Raji (cell line): Measurements from ENCODE around the gene MAS1.

Source experiments
- POLR2A ChIP-seq: IDR thresholded peaks from 2 replicates; pipeline ENCODE4 v1.6.1; 2011; ENCODE audit warnings: low read depth, low read length, control low read depth; ENCODE audit not compliant: insufficient read depth

The MAS1 gene

GRCh38 chr6:159876242-159876641, 14.5 kb upstream of the MAS1 start:
- TF ChIP-seq POLR2A = no peak

- no peak for TF ChIP-seq POLR2A
Observed at GRCh38 chr6:159877256-159877808, 13.5 kb upstream of the MAS1 start.

- no peak for TF ChIP-seq POLR2A
Observed at GRCh38 chr6:159878341-159878740, 12.4 kb upstream of the MAS1 start.

GRCh38 chr6:159879856-159880255, 10.9 kb upstream of the MAS1 start:
- TF ChIP-seq POLR2A = no peak

GRCh38 chr6:159880412-159880975, 10.3 kb upstream of the MAS1 start:
- TF ChIP-seq POLR2A = no peak

- TF ChIP-seq POLR2A = no peak
Observed at GRCh38 chr6:159884720-159885119, 6.1 kb upstream of the MAS1 start.

GRCh38 chr6:159886270-159886669, 4.5 kb upstream of the MAS1 start:
- TF ChIP-seq POLR2A = no peak

GRCh38 chr6:159887146-159887545, 3.6 kb upstream of the MAS1 start:
- no peak for TF ChIP-seq POLR2A

GRCh38 chr6:159887761-159888160, 3.0 kb upstream of the MAS1 start:
- TF ChIP-seq POLR2A = no peak

- no peak for TF ChIP-seq POLR2A
Observed at GRCh38 chr6:159890201-159890600, 587 bp upstream of the MAS1 start.

GRCh38 chr6:159892053-159892452, 1.3 kb downstream of the MAS1 start:
- TF ChIP-seq POLR2A = no peak

GRCh38 chr6:159893064-159893463, 2.3 kb downstream of the MAS1 start:
- no peak for TF ChIP-seq POLR2A

- TF ChIP-seq POLR2A = no peak
Observed at GRCh38 chr6:159894991-159895390, 4.2 kb downstream of the MAS1 start.

GRCh38 chr6:159897603-159898002, 6.8 kb downstream of the MAS1 start:
- no peak for TF ChIP-seq POLR2A

- no peak for TF ChIP-seq POLR2A
Observed at GRCh38 chr6:159898519-159898918, 7.7 kb downstream of the MAS1 start.

- no peak for TF ChIP-seq POLR2A
Observed at GRCh38 chr6:159899994-159900745, 9.4 kb downstream of the MAS1 start.

GRCh38 chr6:159902620-159903019, 11.8 kb downstream of the MAS1 start:
- no peak for TF ChIP-seq POLR2A

- no peak for TF ChIP-seq POLR2A
Observed at GRCh38 chr6:159904497-159904911, 13.7 kb downstream of the MAS1 start.
